Measurements from ENCODE around the gene PAPSS2. TPM values are rescaled to one million over a fixed set of nuclear protein-coding genes. Genes with fewer than 3 reads are reported as not detected.
"Not testable (repeated sequence)": the region's sequence is repeated elsewhere in the genome, so short reads cannot be mapped to it uniquely, and the experiment has no call there.

PAPSS2 gene
- total RNA-seq, 2 donors from 2014 or later: 0.19 to 2.6 TPM

DNA sequence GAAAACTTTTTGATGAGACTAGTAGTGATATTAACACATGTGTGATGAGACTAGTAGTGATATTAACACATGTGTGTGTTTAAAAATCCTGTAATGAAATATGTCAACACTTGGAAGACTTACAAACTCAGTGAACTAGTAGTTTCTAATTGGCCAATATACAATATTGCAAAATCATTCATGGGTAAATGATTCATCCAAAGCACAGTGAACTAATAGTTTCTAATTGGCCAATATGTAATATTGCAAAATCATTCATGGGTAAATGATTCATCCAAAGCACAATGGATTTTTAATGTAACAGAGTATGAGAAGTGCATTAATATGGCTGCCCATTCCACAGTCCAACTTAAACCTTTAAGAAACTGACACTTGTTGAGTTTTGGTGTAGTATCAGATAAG lies 80.6 kb downstream of the PAPSS2 start:
- H3K4me1 Mint-ChIP-seq (ENCODE audit: low read depth in 2 of 2): peaks cover 4 to 5% of the 10 kb centered on the region in 2 donors
- peaks cover 9 to 11% of the 10 kb centered on the region in 2 donors for H3K27me3 Mint-ChIP-seq
- H3K4me3 Mint-ChIP-seq: no peak overlapping the region
- H3K27ac Mint-ChIP-seq: no peak overlapping the region
- H3K36me3 Mint-ChIP-seq: no peaks in the 10 kb centered on the region
- DNase-seq (ENCODE audit: low spot score) (no peak), ATAC-seq (peak; percentile 53 to 79)
- no peaks in the 10 kb centered on the region for H3K9me3 Mint-ChIP-seq

DNA sequence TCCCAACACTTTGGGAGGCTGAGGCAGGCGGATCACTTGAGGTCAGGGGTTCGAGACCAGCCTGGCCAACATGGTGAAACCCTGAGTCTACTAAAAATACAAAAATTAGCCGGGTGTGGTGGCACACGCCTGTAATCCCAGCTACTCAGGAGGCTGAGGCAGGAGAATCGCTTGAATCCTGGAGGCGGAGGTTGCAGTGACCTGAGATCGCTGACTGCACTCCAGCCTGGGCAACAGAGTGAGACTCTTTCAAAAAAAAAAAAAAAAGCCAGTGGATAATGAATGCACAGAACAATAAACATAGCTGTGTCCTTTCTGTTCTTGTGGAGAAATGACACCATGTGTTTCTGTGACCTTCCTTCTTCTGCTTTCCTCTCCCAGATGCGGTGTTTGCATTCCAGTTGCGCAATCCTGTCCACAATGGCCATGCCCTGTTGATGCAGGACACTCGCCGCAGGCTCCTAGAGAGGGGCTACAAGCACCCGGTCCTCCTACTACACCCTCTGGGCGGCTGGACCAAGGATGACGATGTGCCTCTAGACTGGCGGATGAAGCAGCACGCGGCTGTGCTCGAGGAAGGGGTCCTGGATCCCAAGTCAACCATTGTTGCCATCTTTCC lies 83.4 kb downstream of the PAPSS2 start:
- not testable (repeated sequence) for DNase-seq (ENCODE audit: low spot score); ATAC-seq; H3K36me3 Mint-ChIP-seq; H3K4me3 Mint-ChIP-seq; H3K9me3 Mint-ChIP-seq; H3K27ac Mint-ChIP-seq; H3K4me1 Mint-ChIP-seq (ENCODE audit: low read depth in 2 of 2)
- peaks cover 2 to 11% of the 10 kb centered on the region in 2 donors for H3K27me3 Mint-ChIP-seq

GRCh38 chr10:87744606-87745005 lies 84.9 kb downstream of the PAPSS2 start:
- no peak overlapping the region for H3K27ac Mint-ChIP-seq
- no peak overlapping the region for H3K4me3 Mint-ChIP-seq
- no peaks in the 10 kb centered on the region for H3K36me3 Mint-ChIP-seq
- no peak for DNase-seq (ENCODE audit: low spot score)
- H3K4me1 Mint-ChIP-seq (ENCODE audit: low read depth in 2 of 2): peaks cover 4 to 5% of the 10 kb centered on the region in 2 donors
- H3K27me3 Mint-ChIP-seq: peaks cover 2 to 7% of the 10 kb centered on the region in 2 donors
- ATAC-seq: no peak
- H3K9me3 Mint-ChIP-seq: no peaks in the 10 kb centered on the region

DNA sequence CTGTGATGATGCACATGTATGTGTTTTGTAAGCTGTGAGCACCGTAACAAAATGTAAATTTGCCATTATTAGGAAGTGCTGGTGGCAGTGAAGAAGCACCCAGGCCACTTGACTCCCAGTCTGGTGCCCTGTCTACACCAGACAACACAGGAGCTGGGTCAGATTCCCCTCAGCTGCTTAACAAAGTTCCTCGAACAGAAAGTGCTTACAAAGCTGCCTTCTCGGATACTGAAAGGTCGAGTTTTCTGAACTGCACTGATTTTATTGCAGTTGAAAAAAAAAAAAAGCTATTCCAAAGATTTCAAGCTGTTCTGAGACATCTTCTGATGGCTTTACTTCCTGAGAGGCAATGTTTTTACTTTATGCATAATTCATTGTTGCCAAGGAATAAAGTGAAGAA lies 87.2 kb downstream of the PAPSS2 start:
- H3K27me3 Mint-ChIP-seq: no peaks in the 10 kb centered on the region
- H3K9me3 Mint-ChIP-seq: no peaks in the 10 kb centered on the region
- ATAC-seq (no peak), DNase-seq (ENCODE audit: low spot score) (no peak)
- H3K27ac Mint-ChIP-seq: no peak overlapping the region
- no peaks in the 10 kb centered on the region for H3K36me3 Mint-ChIP-seq
- peaks cover 5 to 14% of the 10 kb centered on the region in 2 donors for H3K4me1 Mint-ChIP-seq (ENCODE audit: low read depth in 2 of 2)
- H3K4me3 Mint-ChIP-seq: no peak overlapping the region

DNA sequence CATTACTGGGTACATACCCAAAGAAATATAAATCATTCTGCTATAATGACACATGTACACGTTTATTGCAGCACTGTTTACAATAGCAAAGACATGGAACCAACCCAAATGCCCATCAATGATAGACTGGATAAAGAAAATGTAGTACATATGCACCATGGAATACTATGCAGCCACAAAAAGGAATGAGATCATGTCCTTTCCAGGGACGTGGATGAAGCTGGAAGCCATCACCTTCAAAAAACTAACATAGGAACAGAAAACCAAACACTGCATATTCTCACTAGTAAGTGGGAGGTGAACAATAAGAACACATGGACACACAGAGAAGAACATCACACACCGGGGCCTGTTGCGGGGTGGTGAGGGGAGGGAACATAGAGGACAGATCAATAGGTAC lies 88.6 kb downstream of the PAPSS2 start:
- not testable (repeated sequence) for H3K27me3 Mint-ChIP-seq; H3K9me3 Mint-ChIP-seq; DNase-seq (ENCODE audit: low spot score); H3K27ac Mint-ChIP-seq; ATAC-seq; H3K4me3 Mint-ChIP-seq; H3K36me3 Mint-ChIP-seq
- peaks cover 5 to 19% of the 10 kb centered on the region in 2 donors for H3K4me1 Mint-ChIP-seq (ENCODE audit: low read depth in 2 of 2)

GRCh38 chr10:87750001-87750671 lies 90.5 kb downstream of the PAPSS2 start:
- Mint-ChIP-seq H3K4me3 (no peak overlapping the region), H3K27ac (peak overlapping the region in 1 of 2 donors; percentile 0), H3K36me3 (peaks cover 13% of the 10 kb centered on the region), H3K4me1 (ENCODE audit: low read depth in 2 of 2) (peaks cover 11 to 27% of the 10 kb centered on the region in 2 donors), H3K27me3 (no peaks in the 10 kb centered on the region), H3K9me3 (no peaks in the 10 kb centered on the region)
- ATAC-seq (peak in 1 of 2 donors; percentile 29), DNase-seq (ENCODE audit: low spot score) (no peak)

DNA sequence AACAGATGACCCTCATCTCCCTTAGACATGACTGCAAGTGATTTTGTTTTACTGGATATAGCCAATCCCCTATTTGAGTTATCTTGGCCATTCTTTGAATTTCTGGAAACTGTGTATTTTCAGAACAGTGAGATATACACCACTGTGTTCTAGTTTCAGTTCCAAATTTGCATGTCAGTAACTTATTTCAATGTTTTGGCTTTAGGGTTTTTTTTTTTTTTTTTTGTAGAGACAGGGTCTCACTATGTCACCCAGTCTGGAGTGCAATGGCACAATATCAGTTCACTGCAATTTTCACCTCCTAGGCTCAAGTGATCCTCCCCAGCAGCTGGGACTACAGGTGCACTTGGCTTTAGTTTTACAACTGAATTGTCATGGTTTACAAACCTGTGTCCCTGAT lies 91.1 kb downstream of the PAPSS2 start:
- H3K27me3 Mint-ChIP-seq: no peaks in the 10 kb centered on the region
- H3K9me3 Mint-ChIP-seq: no peaks in the 10 kb centered on the region
- peaks cover 13% of the 10 kb centered on the region for H3K36me3 Mint-ChIP-seq
- DNase-seq (ENCODE audit: low spot score) (no peak), ATAC-seq (peak in 1 of 2 donors; percentile 62)
- peak overlapping the region in 1 of 2 donors; percentile 0 for H3K27ac Mint-ChIP-seq
- no peak overlapping the region for H3K4me3 Mint-ChIP-seq
- H3K4me1 Mint-ChIP-seq (ENCODE audit: low read depth in 2 of 2): peaks cover 11 to 27% of the 10 kb centered on the region in 2 donors

DNA sequence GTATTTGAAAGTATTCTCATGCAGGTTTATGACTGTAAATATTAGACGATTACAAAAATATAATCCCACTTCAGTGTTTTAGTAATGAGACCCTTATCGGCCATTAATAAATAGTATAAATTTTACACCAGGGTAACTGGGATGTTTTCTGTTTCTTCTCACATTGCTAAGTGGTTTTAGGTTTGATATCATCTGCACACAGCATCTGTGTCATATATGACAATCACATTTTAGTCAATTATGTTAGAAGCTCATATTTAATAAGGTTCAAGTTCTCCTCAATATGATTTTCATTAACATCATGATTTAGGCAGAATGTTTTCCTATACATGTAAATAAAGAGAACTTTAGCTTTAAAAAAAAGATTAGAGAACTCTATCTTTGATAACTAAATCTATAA lies 91.6 kb downstream of the PAPSS2 start:
- Mint-ChIP-seq H3K36me3 (peaks cover 13% of the 10 kb centered on the region), H3K27ac (no peak overlapping the region), H3K27me3 (no peaks in the 10 kb centered on the region), H3K4me1 (ENCODE audit: low read depth in 2 of 2) (peaks cover 11 to 27% of the 10 kb centered on the region in 2 donors), H3K4me3 (no peak overlapping the region), H3K9me3 (no peaks in the 10 kb centered on the region)
- DNase-seq (ENCODE audit: low spot score) (no peak), ATAC-seq (no peak)

GRCh38 chr10:87752566-87752965 lies 92.9 kb downstream of the PAPSS2 start:
- peaks cover 13% of the 10 kb centered on the region for H3K36me3 Mint-ChIP-seq
- H3K27ac Mint-ChIP-seq: no peak overlapping the region
- H3K4me3 Mint-ChIP-seq: no peak overlapping the region
- peaks cover 11 to 28% of the 10 kb centered on the region in 2 donors for H3K4me1 Mint-ChIP-seq (ENCODE audit: low read depth in 2 of 2)
- ATAC-seq (no peak), DNase-seq (ENCODE audit: low spot score) (no peak)
- H3K9me3 Mint-ChIP-seq: no peaks in the 10 kb centered on the region
- H3K27me3 Mint-ChIP-seq: no peaks in the 10 kb centered on the region

DNA sequence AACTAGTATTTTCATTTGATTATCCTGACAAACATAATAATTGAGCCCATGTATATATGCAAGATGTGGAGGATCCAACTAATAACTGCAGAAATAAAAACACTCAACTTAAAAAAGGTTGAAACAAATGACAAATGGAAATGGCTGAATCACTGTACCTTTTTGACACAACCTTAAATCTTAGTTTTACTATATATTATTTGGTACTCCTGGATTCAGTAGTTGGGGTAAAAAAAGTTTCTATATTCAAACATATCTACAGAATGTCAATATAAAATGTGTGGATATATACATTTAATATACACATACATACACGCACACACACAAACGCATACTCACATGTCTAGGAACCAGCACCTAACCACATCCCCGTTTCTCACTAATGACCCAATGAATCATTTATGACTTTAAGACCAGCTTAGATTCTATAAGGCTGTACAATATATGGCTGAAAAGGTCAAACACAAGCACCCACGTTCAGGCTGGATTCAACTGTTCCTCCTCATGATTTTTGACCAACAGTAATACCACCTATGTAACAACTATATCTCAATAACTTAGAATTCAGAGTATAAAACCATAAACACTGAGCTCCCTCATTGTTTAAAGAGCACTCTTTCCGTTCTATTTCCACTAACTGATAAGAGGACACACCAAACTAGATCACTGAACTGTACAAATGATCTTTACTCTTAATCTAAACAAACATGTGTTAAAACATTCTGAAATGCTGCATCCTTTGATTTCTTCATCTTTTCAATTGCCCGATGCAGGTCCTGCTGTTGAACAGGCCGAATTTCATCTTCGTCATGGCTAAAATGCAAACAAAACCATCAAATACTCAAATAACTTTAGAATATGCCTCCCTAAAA lies 94.6 kb downstream of the PAPSS2 start:
- Mint-ChIP-seq H3K27ac (no peak overlapping the region), H3K27me3 (no peaks in the 10 kb centered on the region), H3K9me3 (no peaks in the 10 kb centered on the region), H3K4me1 (ENCODE audit: low read depth in 2 of 2) (peaks cover 14 to 40% of the 10 kb centered on the region in 2 donors), H3K36me3 (peaks cover 19% of the 10 kb centered on the region), H3K4me3 (no peak overlapping the region)
- ATAC-seq (peak in 1 of 2 donors; percentile 63), DNase-seq (ENCODE audit: low spot score) (no peak)

DNA sequence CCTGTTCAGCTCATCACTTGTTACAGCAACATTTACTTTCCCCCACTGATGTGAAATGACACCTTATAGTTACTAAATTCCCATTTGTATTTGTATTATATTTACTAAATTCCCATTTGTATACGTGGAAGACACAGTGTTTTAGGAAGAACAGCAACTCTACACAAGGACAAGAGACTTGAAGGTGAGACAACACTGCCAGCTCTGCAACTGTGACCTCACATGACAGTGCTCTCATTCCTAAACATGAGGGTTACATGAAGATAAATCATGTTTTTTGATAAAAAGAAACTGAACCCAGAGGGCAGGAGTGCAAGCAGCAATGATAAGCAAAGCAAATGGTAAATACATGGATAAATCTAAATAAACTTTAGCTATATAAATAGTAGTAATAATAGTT lies 98.0 kb downstream of the PAPSS2 start:
- peaks cover 25% of the 10 kb centered on the region for H3K36me3 Mint-ChIP-seq
- DNase-seq (ENCODE audit: low spot score) (no peak), ATAC-seq (no peak)
- H3K4me1 Mint-ChIP-seq (ENCODE audit: low read depth in 2 of 2): peaks cover 25 to 45% of the 10 kb centered on the region in 2 donors
- no peak overlapping the region for H3K4me3 Mint-ChIP-seq
- H3K27ac Mint-ChIP-seq: peak overlapping the region; percentile 1 to 32
- H3K9me3 Mint-ChIP-seq: no peaks in the 10 kb centered on the region
- H3K27me3 Mint-ChIP-seq: no peaks in the 10 kb centered on the region

GRCh38 chr10:87759551-87759950 lies 99.9 kb downstream of the PAPSS2 start:
- ATAC-seq (no peak), DNase-seq (ENCODE audit: low spot score) (no peak)
- peaks cover 14% of the 10 kb centered on the region for H3K36me3 Mint-ChIP-seq
- H3K27ac Mint-ChIP-seq: peak overlapping the region; percentile 56 to 93
- H3K27me3 Mint-ChIP-seq: no peaks in the 10 kb centered on the region
- H3K4me3 Mint-ChIP-seq: no peak overlapping the region
- H3K4me1 Mint-ChIP-seq (ENCODE audit: low read depth in 2 of 2): peaks cover 21 to 34% of the 10 kb centered on the region in 2 donors
- no peaks in the 10 kb centered on the region for H3K9me3 Mint-ChIP-seq

DNA sequence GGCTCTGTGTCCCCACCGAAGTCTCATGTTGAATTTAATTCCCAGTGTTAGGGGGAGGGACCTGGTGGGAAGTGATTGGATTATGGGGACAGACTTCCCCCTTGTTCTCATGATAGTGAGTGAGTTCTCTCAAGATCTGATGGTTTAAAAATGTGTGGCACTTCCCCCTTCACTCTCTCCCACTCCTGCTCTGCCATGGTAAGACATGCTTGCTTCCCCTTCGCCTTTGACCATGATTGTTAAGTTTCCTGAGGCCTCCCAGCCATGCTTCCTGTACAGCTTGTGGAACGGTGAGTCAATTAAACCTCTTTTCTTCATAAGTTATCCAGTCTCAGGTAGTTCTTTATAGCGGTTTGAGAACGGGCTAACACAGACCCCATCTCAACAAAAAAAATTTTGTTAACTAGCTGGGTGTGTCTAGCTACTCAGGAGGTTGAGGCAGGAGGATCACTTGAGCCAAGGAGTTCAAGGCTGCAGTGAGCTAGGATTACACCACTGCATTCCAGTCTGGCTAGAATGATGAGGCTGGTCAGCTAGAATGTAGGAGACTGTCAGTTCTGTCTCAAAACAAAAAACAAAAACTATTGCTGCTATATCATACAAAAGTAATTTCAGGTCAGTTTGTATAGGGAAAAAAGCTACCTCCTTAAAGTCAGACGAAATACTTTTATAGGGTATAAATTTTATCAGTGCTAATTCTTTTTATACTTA lies 100.7 kb downstream of the PAPSS2 start:
- Mint-ChIP-seq H3K36me3 (peaks cover 18% of the 10 kb centered on the region), H3K9me3 (no peaks in the 10 kb centered on the region), H3K4me1 (ENCODE audit: low read depth in 2 of 2) (peaks cover 20 to 33% of the 10 kb centered on the region in 2 donors), H3K27ac (peak overlapping the region; percentile 56 to 93), H3K4me3 (peak overlapping the region; percentile 19), H3K27me3 (no peaks in the 10 kb centered on the region)
- DNase-seq (ENCODE audit: low spot score): no peak
- no peak for ATAC-seq

Measured in natural killer cell treated with Interleukin-12 subunit alpha and Interleukin-12 subunit beta and Interleukin-15 and Interleukin-18, amount 100 ng/mL, for 72 hours (primary cell).